Right lobe of liver (tissue), 4 donors: ENCODE measurements around the gene UNC5B.

Experiments used
- CTCF ChIP-seq, 4 donors: fragments of 200-600 bp in 3 of 4; fragments of 450-650 bp in 1 of 4; IDR thresholded peaks; one replicate each; pipeline versions ENCODE4 v1.5.1 to v1.8.0; 2016 to 2022; ENCODE audit warnings: antibody characterized with exemption in 4 of 4, mild to moderate bottlenecking in 2 of 4
- POLR2A ChIP-seq: fragments of 450-650 bp; IDR thresholded peaks from one replicate; pipeline ENCODE4 v1.6.1; 2017; ENCODE audit warnings: antibody characterized with exemption, mild to moderate bottlenecking
- donor health status: DM: no; HTN: no; CAD: no.
- donor health status: DM: no; HTN: no; CAD: no.
- donor health status: DM: no; HTN: yes; CAD: no.

- TF ChIP-seq POLR2A: no peak
- TF ChIP-seq CTCF (IDR thresholded peaks at IDR 0.05): no peak
Measured at GRCh38 chr10:71289421-71290130, 77.2 kb downstream of the UNC5B start.
